ENCODE results near the gene CDH4. TPM values are rescaled to one million over a fixed set of nuclear protein-coding genes. Genes with fewer than 3 reads are reported as not detected.
A peak's percentile ranks its signal among the peaks of the same experiment; 100 is the strongest.

The CDH4 gene
- total RNA-seq, 1 donor from 2014 or later, result 3.2 TPM

DNA sequence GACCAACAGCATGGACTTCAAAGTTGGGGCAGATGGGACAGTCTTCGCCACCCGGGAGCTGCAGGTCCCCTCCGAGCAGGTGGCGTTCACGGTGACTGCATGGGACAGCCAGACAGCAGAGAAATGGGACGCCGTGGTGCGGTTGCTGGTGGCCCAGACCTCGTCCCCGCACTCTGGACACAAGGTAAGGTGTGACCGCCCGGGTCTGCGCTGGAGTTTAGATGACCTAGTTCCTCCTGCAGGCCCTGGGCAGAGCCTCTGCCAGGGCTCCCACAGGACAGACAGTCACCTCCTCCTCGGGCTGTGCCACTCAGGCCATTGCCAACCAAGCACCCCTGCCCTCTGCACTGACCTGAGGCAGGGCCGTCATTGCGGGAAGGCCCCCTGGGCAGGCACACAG lies 491.5 kb downstream of the CDH4 start:
- H3K27me3 Mint-ChIP-seq (ENCODE audit: low read depth, unreplicated experiment), result peaks cover 6% of the 10 kb centered on the region

DNA sequence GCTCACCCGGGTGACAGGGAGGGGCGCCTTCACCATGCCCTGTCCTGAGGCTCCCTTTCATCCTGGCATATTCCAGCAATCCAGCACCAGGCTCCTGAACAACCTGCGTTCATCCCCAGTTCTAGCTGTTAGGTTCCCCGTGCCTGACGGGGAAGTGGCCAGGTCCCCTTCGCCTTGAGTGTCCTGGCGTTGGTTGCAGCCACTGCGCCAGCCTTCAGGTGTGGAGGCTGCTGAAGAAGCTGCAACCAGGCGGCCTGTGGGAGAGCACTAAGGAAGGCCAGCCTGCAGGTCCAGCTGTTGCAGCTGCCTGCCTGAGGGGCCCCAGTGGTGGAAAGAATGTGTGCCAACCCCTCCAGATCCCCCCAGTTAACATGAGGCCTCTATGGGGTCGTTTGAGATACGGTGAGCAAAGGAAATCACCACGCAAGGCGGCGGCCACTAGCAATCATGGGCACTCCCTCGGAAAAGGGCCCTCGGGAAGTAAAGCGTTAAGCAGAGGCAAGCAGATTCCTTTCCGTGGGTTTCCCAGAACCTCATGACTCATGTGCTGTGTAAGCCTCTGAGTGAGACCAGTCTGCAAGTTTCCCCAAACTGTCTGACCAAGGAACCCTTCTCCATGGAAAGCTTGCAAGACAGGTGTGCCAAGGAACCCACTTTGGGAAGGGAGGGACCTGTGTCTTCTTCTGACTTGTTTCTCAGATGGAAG lies 492.8 kb downstream of the CDH4 start:
- peaks cover 4% of the 10 kb centered on the region for H3K27me3 Mint-ChIP-seq (ENCODE audit: low read depth, unreplicated experiment)
- DNase-seq (ENCODE audit: low read depth) (peak; percentile 74), FAIRE-seq (no peak)
- H3K4me1 Mint-ChIP-seq (ENCODE audit: low read depth, unreplicated experiment), result peaks cover 25% of the 10 kb centered on the region
- H3K27ac ChIP-seq (ENCODE audit: low read depth, low read length), result no peak overlapping the region
- peaks cover 2% of the 10 kb centered on the region for H3K9me3 Mint-ChIP-seq (ENCODE audit: unreplicated experiment)
- H3K27ac Mint-ChIP-seq (ENCODE audit: unreplicated experiment), result peak overlapping the region; percentile 87
- H3K4me2 ChIP-seq (ENCODE audit: low read length), result no peak overlapping the region
- TF ChIP-seq EZH2 (IDR thresholded peaks at IDR 0.05; ENCODE audit: insufficient read depth, low read length), result no peak
- no peak for TF ChIP-seq CTCF (IDR thresholded peaks at IDR 0.05; ENCODE audit: insufficient read depth, low read depth, low read length)
- no peak overlapping the region for H3K4me3 ChIP-seq (ENCODE audit: insufficient read depth, low read depth, low read length)
- no peaks in the 10 kb centered on the region for H3K36me3 ChIP-seq (ENCODE audit: insufficient read depth, low read length)
- no peak overlapping the region for H2AFZ ChIP-seq (ENCODE audit: low read depth, low read length)
- H3K4me3 Mint-ChIP-seq (ENCODE audit: unreplicated experiment), result no peak overlapping the region
- H3K27me3 ChIP-seq (ENCODE audit: insufficient read depth, low read length), result no peaks in the 10 kb centered on the region
- H3K9ac ChIP-seq (ENCODE audit: low read length), result no peak overlapping the region
- H3K4me1 ChIP-seq (ENCODE audit: insufficient read depth, low read length), result no peaks in the 10 kb centered on the region
- no peaks in the 10 kb centered on the region for H4K20me1 ChIP-seq (ENCODE audit: insufficient read depth, low read length)
- no peaks in the 10 kb centered on the region for H3K9me3 ChIP-seq (ENCODE audit: insufficient read depth, low read depth, low read length)
- no peaks in the 10 kb centered on the region for H3K36me3 Mint-ChIP-seq (ENCODE audit: low read depth, unreplicated experiment)
- no peaks in the 10 kb centered on the region for H3K79me2 ChIP-seq (ENCODE audit: insufficient read depth, low read length)

More for the DNA sequence above, 491.5 kb downstream of the CDH4 start:
- H3K27ac ChIP-seq (ENCODE audit: low read depth, low read length), result no peak overlapping the region
- H2AFZ ChIP-seq (ENCODE audit: low read depth, low read length), result no peak overlapping the region
- FAIRE-seq (no peak), DNase-seq (ENCODE audit: low read depth) (no peak)
- no peak overlapping the region for H3K9ac ChIP-seq (ENCODE audit: low read length)
- Mint-ChIP-seq H3K9me3 (ENCODE audit: unreplicated experiment) (peaks cover 2% of the 10 kb centered on the region), H3K4me1 (ENCODE audit: low read depth, unreplicated experiment) (peaks cover 25% of the 10 kb centered on the region), H3K4me3 (ENCODE audit: unreplicated experiment) (no peak overlapping the region), H3K27ac (ENCODE audit: unreplicated experiment) (no peak overlapping the region), H3K36me3 (ENCODE audit: low read depth, unreplicated experiment) (no peaks in the 10 kb centered on the region)
- TF ChIP-seq CTCF (IDR thresholded peaks at IDR 0.05; ENCODE audit: insufficient read depth, low read depth, low read length), result no peak
- no peak for TF ChIP-seq EZH2 (IDR thresholded peaks at IDR 0.05; ENCODE audit: insufficient read depth, low read length)
- no peaks in the 10 kb centered on the region for H4K20me1 ChIP-seq (ENCODE audit: insufficient read depth, low read length)
- H3K27me3 ChIP-seq (ENCODE audit: insufficient read depth, low read length), result no peaks in the 10 kb centered on the region
- no peaks in the 10 kb centered on the region for H3K9me3 ChIP-seq (ENCODE audit: insufficient read depth, low read depth, low read length)
- no peaks in the 10 kb centered on the region for H3K4me1 ChIP-seq (ENCODE audit: insufficient read depth, low read length)
- H3K4me2 ChIP-seq (ENCODE audit: low read length), result no peak overlapping the region
- H3K4me3 ChIP-seq (ENCODE audit: insufficient read depth, low read depth, low read length), result no peak overlapping the region
- no peaks in the 10 kb centered on the region for H3K79me2 ChIP-seq (ENCODE audit: insufficient read depth, low read length)
- no peaks in the 10 kb centered on the region for H3K36me3 ChIP-seq (ENCODE audit: insufficient read depth, low read length)

All from astrocyte (in vitro differentiated cells and primary cell).